ENCODE data around the gene NME7. TPM values are rescaled to one million over a fixed set of nuclear protein-coding genes. Genes with fewer than 3 reads are reported as not detected.

Gene NME7
- total RNA-seq, 2 donors from 2014 or later = 10.3 to 16.3 TPM

GRCh38 chr1:169100208-169100607, 267.4 kb downstream of the NME7 start:
- DNase-seq (ENCODE audit: low spot score) = no peak
- intact Hi-C loops (cut with DNase I) = loop anchor here (10.0 kb wide), 1 partner anchor 405 kb away; no protein-coding TSS in a partner anchor
- TF ChIP-seq CTCF (IDR thresholded peaks at IDR 0.05) = no peak
- no peak for TF ChIP-seq POLR2A (IDR thresholded peaks at IDR 0.05)
- no peak for TF ChIP-seq POLR2AphosphoS5 (IDR thresholded peaks at IDR 0.05)
- no peaks in the 10 kb centered on the region for H3K27me3 ChIP-seq (replicated peaks; ENCODE audit: insufficient read depth)
- no peaks in the 10 kb centered on the region for H3K9me3 ChIP-seq
- WGBS = 94% methylated on average over 1 of the region's 1 CpG
- H3K36me3 ChIP-seq = no peaks in the 10 kb centered on the region
- no peak overlapping the region for H3K27ac ChIP-seq
- H3K4me1 ChIP-seq (replicated peaks) = no peaks in the 10 kb centered on the region
- H3K4me3 ChIP-seq = no peak overlapping the region

GRCh38 chr1:169099561-169099960, 268.0 kb downstream of the NME7 start:
- intact Hi-C loops (cut with DNase I) = no loop called here
- TF ChIP-seq POLR2AphosphoS5 (IDR thresholded peaks at IDR 0.05) = no peak
- no peak for TF ChIP-seq POLR2A (IDR thresholded peaks at IDR 0.05)
- TF ChIP-seq CTCF (IDR thresholded peaks at IDR 0.05) = no peak
- no peak for DNase-seq (ENCODE audit: low spot score)
- Histone ChIP-seq H3K4me1 (replicated peaks) (no peaks in the 10 kb centered on the region), H3K36me3 (no peaks in the 10 kb centered on the region), H3K9me3 (no peaks in the 10 kb centered on the region), H3K27me3 (replicated peaks; ENCODE audit: insufficient read depth) (no peaks in the 10 kb centered on the region), H3K4me3 (no peak overlapping the region), H3K27ac (no peak overlapping the region)
- WGBS = 62% methylated on average over 2 of the region's 2 CpGs

- H3K4me3 ChIP-seq = no peak overlapping the region
- no peaks in the 10 kb centered on the region for H3K4me1 ChIP-seq (replicated peaks)
- 90% methylated on average over 1 of the region's 1 CpG for WGBS
- no peak for DNase-seq (ENCODE audit: low spot score)
- H3K27ac ChIP-seq = no peak overlapping the region
- TF ChIP-seq POLR2A (IDR thresholded peaks at IDR 0.05) (no peak), POLR2AphosphoS5 (IDR thresholded peaks at IDR 0.05) (no peak), CTCF (IDR thresholded peaks at IDR 0.05) (no peak)
- intact Hi-C loops (cut with DNase I) = no loop called here
- H3K9me3 ChIP-seq = no peaks in the 10 kb centered on the region
- no peaks in the 10 kb centered on the region for H3K27me3 ChIP-seq (replicated peaks; ENCODE audit: insufficient read depth)
- H3K36me3 ChIP-seq = no peaks in the 10 kb centered on the region
These were observed 269.2 kb downstream of the NME7 start for GRCh38 chr1:169098380-169098779.

GRCh38 chr1:169094897-169095569, 272.6 kb downstream of the NME7 start:
- WGBS = 73% methylated on average over 4 of the region's 4 CpGs
- Histone ChIP-seq H3K9me3 (no peaks in the 10 kb centered on the region), H3K4me1 (replicated peaks) (no peaks in the 10 kb centered on the region), H3K4me3 (no peak overlapping the region), H3K36me3 (no peaks in the 10 kb centered on the region), H3K27ac (no peak overlapping the region), H3K27me3 (replicated peaks; ENCODE audit: insufficient read depth) (no peaks in the 10 kb centered on the region)
- no peak for TF ChIP-seq CTCF (IDR thresholded peaks at IDR 0.05)
- TF ChIP-seq POLR2AphosphoS5 (IDR thresholded peaks at IDR 0.05) = no peak
- TF ChIP-seq POLR2A (IDR thresholded peaks at IDR 0.05) = no peak
- intact Hi-C loops (cut with DNase I) = no loop called here
- no peak for DNase-seq (ENCODE audit: low spot score)

- Histone ChIP-seq H3K4me1 (replicated peaks) (no peaks in the 10 kb centered on the region), H3K27me3 (replicated peaks; ENCODE audit: insufficient read depth) (no peaks in the 10 kb centered on the region), H3K4me3 (no peak overlapping the region), H3K36me3 (no peaks in the 10 kb centered on the region), H3K9me3 (no peaks in the 10 kb centered on the region), H3K27ac (no peak overlapping the region)
- intact Hi-C loops (cut with DNase I) = no loop called here
- whole genome bisulfite sequencing = 91% methylated on average over 2 of the region's 2 CpGs
- TF ChIP-seq POLR2A (IDR thresholded peaks at IDR 0.05) (no peak), CTCF (IDR thresholded peaks at IDR 0.05) (no peak), POLR2AphosphoS5 (IDR thresholded peaks at IDR 0.05) (no peak)
- no peak for DNase-seq (ENCODE audit: low spot score)
These were observed 275.2 kb downstream of the NME7 start for GRCh38 chr1:169092399-169092798.
